Erythroblast (primary cell): ENCODE measurements around the gene ERMAP.

Source experiments
- GATA1 ChIP-seq: IDR thresholded peaks from 2 replicates; pipeline ENCODE4 v1.6.1; 2011; ENCODE audit warnings: low read depth, mild to moderate bottlenecking, control low read depth, low read length, moderate library complexity
- POLR2A ChIP-seq: IDR thresholded peaks from 2 replicates; pipeline ENCODE4 v1.6.1; 2011; ENCODE audit warnings: mild to moderate bottlenecking, low read length

DNA sequence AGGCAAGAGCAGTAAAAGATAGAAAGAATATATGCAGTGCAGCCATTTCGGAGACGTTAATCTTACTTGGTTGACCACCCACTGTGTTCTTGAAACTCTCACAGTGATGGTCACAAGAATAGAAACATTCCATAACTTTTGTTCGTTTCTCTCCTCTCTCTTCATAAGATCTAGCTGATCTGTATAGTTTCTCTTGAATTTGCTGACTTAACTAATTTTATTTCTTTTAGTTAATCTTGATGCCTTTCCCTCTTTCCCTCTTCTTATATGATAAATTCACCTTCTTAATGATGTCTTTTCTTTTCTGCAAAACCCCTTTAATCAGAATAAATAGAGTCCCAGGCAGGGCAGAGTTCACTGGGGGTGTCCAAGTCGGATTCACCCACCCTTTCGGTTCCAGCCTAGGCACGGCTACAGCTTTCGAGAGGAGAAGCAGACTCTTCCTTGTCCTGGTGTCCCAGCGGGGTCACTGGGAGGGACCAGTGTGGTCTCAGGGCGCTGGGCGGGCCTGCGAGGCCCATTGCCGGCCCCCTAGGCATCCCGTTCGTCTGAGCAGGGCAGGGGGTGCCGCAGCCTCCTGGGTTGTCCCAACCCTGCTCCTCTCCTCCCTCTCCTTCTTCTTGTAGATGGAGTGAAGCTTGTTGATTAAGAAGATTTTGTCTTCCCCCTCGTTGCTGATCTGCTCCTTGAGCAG is 69.3 kb downstream of the ERMAP start:
- TF ChIP-seq POLR2A (no peak), GATA1 (no peak)
